ENCODE data around the gene KIAA1549. TPM values are rescaled to one million over a fixed set of nuclear protein-coding genes. Genes with fewer than 3 reads are reported as not detected.
"Not testable (repeated sequence)": the region's sequence is repeated elsewhere in the genome, so short reads cannot be mapped to it uniquely, and the experiment has no call there.

The KIAA1549 gene
- total and polyA plus RNA-seq, 4 donors: 0.83 to 5.8 (median 3.6) TPM

- Histone ChIP-seq H3K9ac (ENCODE audit: insufficient read depth in 1 of 2, low read length in 2 of 2) (no peak overlapping the region), H3K4me3 (no peak overlapping the region), H3K9me3 (ENCODE audit: control insufficient read depth in 4 of 4, insufficient read depth in 3 of 4, low read length in 3 of 4) (no peaks in the 10 kb centered on the region), H3K27me3 (ENCODE audit: control insufficient read depth in 3 of 3, insufficient read depth in 3 of 3, low read length in 2 of 3) (peaks cover 0 to 4% (median 0%) of the 10 kb centered on the region in 3 donors), H3K4me1 (ENCODE audit: control insufficient read depth in 5 of 5, insufficient read depth in 5 of 5, low read length in 5 of 5) (peaks cover 0 to 3% (median 0%) of the 10 kb centered on the region in 5 donors), H3K27ac (ENCODE audit: low read depth in 1 of 2, low read length in 1 of 2) (no peak overlapping the region), H3K36me3 (ENCODE audit: control insufficient read depth in 4 of 4, insufficient read depth in 4 of 4, low read length in 4 of 4) (no peaks in the 10 kb centered on the region)
- 80 to 84% methylated on average over 5 of the region's 5 CpGs for WGBS, 2 donors
- no peak for TF ChIP-seq CTCF (IDR thresholded peaks at IDR 0.05; ENCODE audit: control extremely low read depth, extremely low read depth)
- no peak for DNase-seq
- ATAC-seq (ENCODE audit: insufficient read depth, low FRiP score): no peak
Measured at GRCh38 chr7:138798836-138799235, 182.4 kb downstream of the KIAA1549 start.

- Histone ChIP-seq H3K4me1 (ENCODE audit: control insufficient read depth in 5 of 5, insufficient read depth in 5 of 5, low read length in 5 of 5) (peaks cover 0 to 3% (median 0%) of the 10 kb centered on the region in 5 donors), H3K9ac (ENCODE audit: insufficient read depth in 1 of 2, low read length in 2 of 2) (no peak within 1 kb of the TSS), H3K4me3 (no peak within 1 kb of the TSS), H3K27me3 (ENCODE audit: control insufficient read depth in 3 of 3, insufficient read depth in 3 of 3, low read length in 2 of 3) (peaks cover 0 to 4% (median 0%) of the 10 kb centered on the region in 3 donors), H3K36me3 (ENCODE audit: control insufficient read depth in 4 of 4, insufficient read depth in 4 of 4, low read length in 4 of 4) (no peaks in the 10 kb centered on the region), H3K9me3 (ENCODE audit: control insufficient read depth in 4 of 4, insufficient read depth in 3 of 4, low read length in 3 of 4) (no peaks in the 10 kb centered on the region), H3K27ac (ENCODE audit: low read depth in 1 of 2, low read length in 1 of 2) (no peak within 1 kb of the TSS)
- DNase-seq (peak in 2 of 3 donors; percentile 20 to 29), ATAC-seq (ENCODE audit: insufficient read depth, low FRiP score) (peak; percentile 28)
- no peak for TF ChIP-seq CTCF (IDR thresholded peaks at IDR 0.05; ENCODE audit: control extremely low read depth, extremely low read depth)
- 26 to 37% methylated on average over 14 of the region's 14 CpGs for WGBS, 2 donors
Measured at GRCh38 chr7:138797715-138798320, 183.4 kb downstream of the KIAA1549 start, which contains the start of the genes ATP6V0A4 and TMEM213. Gene ATP6V0A4, minus strand, starts transcription at chr7:138798196. Its CDS starts 26,949 bp downstream, at chr7:138771247. Gene TMEM213, plus strand, starts transcription at chr7:138797994. Its CDS starts 111 bp downstream, at chr7:138798105.

GRCh38 chr7:138797046-138797445, 184.1 kb downstream of the KIAA1549 start:
- H3K4me3 ChIP-seq; H3K4me1 ChIP-seq (ENCODE audit: control insufficient read depth in 5 of 5, insufficient read depth in 5 of 5, low read length in 5 of 5); H3K27me3 ChIP-seq (ENCODE audit: control insufficient read depth in 3 of 3, insufficient read depth in 3 of 3, low read length in 2 of 3); DNase-seq; H3K36me3 ChIP-seq (ENCODE audit: control insufficient read depth in 4 of 4, insufficient read depth in 4 of 4, low read length in 4 of 4); H3K9me3 ChIP-seq (ENCODE audit: control insufficient read depth in 4 of 4, insufficient read depth in 3 of 4, low read length in 3 of 4); H3K27ac ChIP-seq (ENCODE audit: low read depth in 1 of 2, low read length in 1 of 2); ATAC-seq (ENCODE audit: insufficient read depth, low FRiP score); H3K9ac ChIP-seq (ENCODE audit: insufficient read depth in 1 of 2, low read length in 2 of 2): not testable (repeated sequence)
- 80 to 85% methylated on average over 4 of the region's 4 CpGs for WGBS, 2 donors

- Histone ChIP-seq H3K27ac (ENCODE audit: low read depth in 1 of 2, low read length in 1 of 2) (no peak overlapping the region), H3K9ac (ENCODE audit: insufficient read depth in 1 of 2, low read length in 2 of 2) (no peak overlapping the region), H3K36me3 (ENCODE audit: control insufficient read depth in 4 of 4, insufficient read depth in 4 of 4, low read length in 4 of 4) (no peaks in the 10 kb centered on the region), H3K4me1 (ENCODE audit: control insufficient read depth in 5 of 5, insufficient read depth in 5 of 5, low read length in 5 of 5) (peaks cover 0 to 3% (median 0%) of the 10 kb centered on the region in 5 donors), H3K9me3 (ENCODE audit: control insufficient read depth in 4 of 4, insufficient read depth in 3 of 4, low read length in 3 of 4) (no peaks in the 10 kb centered on the region), H3K4me3 (no peak overlapping the region), H3K27me3 (ENCODE audit: control insufficient read depth in 3 of 3, insufficient read depth in 3 of 3, low read length in 2 of 3) (peaks cover 0 to 4% (median 0%) of the 10 kb centered on the region in 3 donors)
- ATAC-seq (ENCODE audit: insufficient read depth, low FRiP score) (no peak), DNase-seq (no peak)
- TF ChIP-seq CTCF (IDR thresholded peaks at IDR 0.05; ENCODE audit: control extremely low read depth, extremely low read depth): no peak
- WGBS, 2 donors: 90 to 91% methylated on average over 9 of the region's 9 CpGs
Measured at GRCh38 chr7:138796038-138796615, 185.1 kb downstream of the KIAA1549 start.
